T-helper 1 cell treated with Interleukin-12 subunit alpha and Interleukin-12 subunit beta and Interleukin-4 antibody, amounts not matched to agents 30 ng/mL and 1 ng/mL, for 36 hours (primary cell): ENCODE data around the gene MAL. TPM values are rescaled to one million over a fixed set of nuclear protein-coding genes. Genes with fewer than 3 reads are reported as not detected.

Source experiments
- intact Hi-C: fragments of 100-400 bp; cut with micrococcal nuclease; formaldehyde crosslinking; loops from one replicate; pipeline ENCODE4 v1.15.1; 2024
- total RNA-seq: library from RNA; stranded (reverse); gene quantifications from 2 replicates; pipeline ENCODE4 v1.2.3, GENCODE V29; 2022

The MAL gene
- 791 and 797 TPM in 2 replicates for total RNA-seq

- intact Hi-C loops = loop anchor here (1.0 kb wide), 1 partner anchor 14 kb away; no protein-coding TSS in a partner anchor
Measured at GRCh38 chr2:95025406-95026319, at the start of gene MAL. Gene MAL (plus strand): TSS chr2:95025708. CDS start chr2:95025793, 85 bp downstream.

DNA sequence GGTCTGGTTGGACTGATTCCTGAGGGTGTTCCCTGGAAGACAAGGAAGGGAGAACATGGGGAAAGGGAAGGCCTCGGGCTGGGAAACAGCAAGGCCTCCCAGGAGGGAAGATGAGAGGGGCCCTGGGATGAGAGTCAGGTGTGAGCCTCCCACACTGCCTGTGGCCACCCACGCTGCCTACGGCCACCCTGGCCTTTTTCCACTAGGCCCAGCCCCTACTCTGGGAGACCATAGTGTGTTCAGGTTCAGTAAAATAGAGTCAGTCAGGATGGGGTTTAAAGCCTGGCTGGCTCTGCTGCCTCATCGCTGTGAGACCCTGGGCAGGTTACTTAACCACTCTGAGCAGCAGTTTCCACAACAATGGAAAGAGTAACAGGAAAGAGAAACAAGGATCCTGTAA, 47.7 kb upstream of the MAL start:
- intact Hi-C loops = no loop called here

DNA sequence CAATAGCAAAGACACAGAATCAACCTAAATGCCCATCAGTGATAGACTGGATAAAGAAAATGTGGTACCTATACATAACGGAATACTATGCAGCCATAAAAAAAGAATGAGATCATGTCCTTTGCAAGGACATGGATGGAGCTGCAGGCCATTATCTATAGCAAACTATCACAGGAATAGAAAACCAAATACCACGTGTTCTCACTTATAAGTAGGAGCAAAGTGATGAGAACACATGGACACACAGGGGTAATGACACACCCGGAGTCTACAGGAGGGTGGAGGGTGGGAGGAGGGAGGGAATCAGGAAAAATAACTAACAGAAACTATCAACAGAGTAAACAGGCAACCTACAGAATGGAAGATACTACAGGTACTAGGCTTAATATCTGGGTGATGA, 46.6 kb upstream of the MAL start:
- intact Hi-C loops = no loop called here

DNA sequence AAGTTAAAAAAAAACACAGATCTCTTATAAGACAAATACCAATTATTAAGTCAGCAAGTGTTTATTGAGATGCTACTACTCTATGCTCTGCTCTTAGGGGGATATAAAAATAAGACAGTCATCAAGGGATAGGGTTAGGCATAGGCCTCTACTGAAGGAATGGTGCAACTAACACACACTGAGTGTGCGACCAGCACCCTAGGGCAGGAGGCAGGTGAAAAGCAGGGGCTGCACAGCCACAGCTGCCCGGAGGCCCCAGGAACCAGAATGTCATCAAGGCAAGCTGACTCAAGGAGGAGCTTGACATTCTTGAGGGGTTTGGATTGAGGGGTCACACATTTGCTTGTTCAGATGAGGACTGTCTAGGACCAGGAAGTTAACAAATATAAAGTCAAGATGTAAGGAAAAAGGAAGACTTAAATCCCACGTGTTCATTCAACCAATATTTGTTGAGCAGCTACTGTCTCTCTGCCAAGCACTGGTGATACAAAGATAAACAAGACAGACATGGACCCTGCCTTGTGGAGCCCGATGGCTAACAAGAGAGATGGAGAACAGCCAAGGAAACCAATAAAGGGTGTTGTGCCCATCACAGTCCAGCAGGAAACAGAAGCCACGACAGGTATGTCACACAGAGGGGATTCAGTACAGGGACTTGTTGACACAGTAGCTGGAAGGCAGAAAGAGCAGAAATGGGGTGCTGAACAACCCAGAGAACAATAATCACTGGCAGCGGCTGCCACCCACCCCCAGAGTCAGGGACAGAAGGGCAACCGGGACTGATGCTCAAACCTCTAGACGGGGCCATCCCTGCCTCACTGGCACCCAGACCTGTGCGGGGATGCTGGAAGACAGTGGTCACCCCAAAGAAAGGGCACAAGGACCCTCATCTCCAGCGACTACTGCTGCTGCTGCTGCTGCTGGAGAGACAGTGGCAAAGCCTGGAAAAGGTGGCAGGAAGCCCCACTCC, 45.8 kb upstream of the MAL start:
- intact Hi-C loops = no loop called here

GRCh38 chr2:94980406-94980805, 45.1 kb upstream of the MAL start:
- intact Hi-C loops = no loop called here

DNA sequence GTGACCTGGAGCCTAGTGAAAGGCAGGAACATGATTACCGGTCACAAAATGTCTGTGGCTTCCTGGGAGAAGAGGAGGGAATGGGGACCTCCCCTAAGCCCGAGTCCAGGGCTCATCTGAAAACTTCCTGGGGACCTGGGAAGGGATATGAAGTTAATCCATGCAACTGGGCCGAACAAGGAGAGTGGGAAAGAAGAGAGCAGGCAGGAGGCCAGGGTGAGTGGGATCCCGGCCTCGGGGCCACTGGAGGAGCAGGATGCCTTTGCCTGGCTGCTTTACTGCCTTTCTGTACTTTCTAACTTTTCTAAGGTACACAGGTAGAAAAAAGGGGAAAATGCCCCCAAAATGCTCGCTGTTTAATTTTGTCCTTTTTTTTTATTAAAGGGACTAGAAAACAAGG, 43.4 kb upstream of the MAL start:
- intact Hi-C loops = no loop called here

GRCh38 chr2:94982675-94983074, 42.8 kb upstream of the MAL start:
- intact Hi-C loops = no loop called here

- intact Hi-C loops = no loop called here
Measured at GRCh38 chr2:94984964-94985575, 40.4 kb upstream of the MAL start.

DNA sequence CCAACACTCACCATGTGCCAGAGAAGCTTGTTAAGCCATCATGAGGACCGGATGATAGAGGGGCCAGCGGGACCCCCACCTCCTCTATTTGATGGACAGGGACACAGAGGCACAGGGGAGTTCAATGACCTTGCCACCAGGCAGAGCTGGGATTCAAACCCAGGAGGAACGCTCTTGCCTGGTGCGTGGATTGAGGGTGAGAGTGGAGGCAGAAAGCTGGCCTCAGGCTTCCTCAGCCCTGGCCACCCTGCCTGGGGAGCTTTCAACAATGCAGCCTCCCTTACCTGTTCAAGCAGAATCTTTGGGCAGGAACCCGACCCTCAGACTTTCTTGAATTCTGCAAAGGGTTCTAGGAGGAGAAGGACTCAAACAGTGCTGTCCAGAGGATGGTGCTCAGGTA, 39.9 kb upstream of the MAL start:
- intact Hi-C loops = loop anchor here (1.0 to 2.0 kb wide), 4 partner anchors 37 to 137 kb away; no protein-coding TSS in a partner anchor

GRCh38 chr2:94986392-94986963, 39.0 kb upstream of the MAL start:
- intact Hi-C loops = loop anchor here (1.0 to 2.0 kb wide), 4 partner anchors 36 to 136 kb away; no protein-coding TSS in a partner anchor

- intact Hi-C loops = loop anchor here (2.0 kb wide), 1 partner anchor 135 kb away; no protein-coding TSS in a partner anchor
Measured at GRCh38 chr2:94987074-94988020, 38.2 kb upstream of the MAL start.

DNA sequence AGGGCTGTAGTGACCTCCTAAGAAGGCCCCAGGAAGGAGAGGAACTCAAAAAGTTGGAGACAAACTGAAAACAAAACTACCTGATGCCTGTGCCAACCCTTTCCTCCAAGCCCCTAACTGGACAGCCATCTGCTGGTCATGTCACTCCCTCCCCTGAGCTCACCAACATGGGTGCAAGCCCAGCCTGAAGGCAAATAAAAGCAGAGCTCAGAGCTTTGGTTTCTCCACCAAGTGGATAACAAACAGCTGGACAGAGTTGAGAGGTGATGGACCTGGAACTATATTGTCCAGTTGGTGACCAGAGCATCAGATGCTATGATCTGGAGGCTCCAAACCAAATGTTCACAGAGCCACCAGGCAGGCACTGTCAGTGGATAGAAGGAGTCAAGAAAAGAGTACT, 34.6 kb upstream of the MAL start:
- intact Hi-C loops = no loop called here

GRCh38 chr2:94992360-94992759, 33.1 kb upstream of the MAL start:
- intact Hi-C loops = no loop called here

- intact Hi-C loops = no loop called here
Measured at GRCh38 chr2:94993176-94994062, 32.1 kb upstream of the MAL start.

DNA sequence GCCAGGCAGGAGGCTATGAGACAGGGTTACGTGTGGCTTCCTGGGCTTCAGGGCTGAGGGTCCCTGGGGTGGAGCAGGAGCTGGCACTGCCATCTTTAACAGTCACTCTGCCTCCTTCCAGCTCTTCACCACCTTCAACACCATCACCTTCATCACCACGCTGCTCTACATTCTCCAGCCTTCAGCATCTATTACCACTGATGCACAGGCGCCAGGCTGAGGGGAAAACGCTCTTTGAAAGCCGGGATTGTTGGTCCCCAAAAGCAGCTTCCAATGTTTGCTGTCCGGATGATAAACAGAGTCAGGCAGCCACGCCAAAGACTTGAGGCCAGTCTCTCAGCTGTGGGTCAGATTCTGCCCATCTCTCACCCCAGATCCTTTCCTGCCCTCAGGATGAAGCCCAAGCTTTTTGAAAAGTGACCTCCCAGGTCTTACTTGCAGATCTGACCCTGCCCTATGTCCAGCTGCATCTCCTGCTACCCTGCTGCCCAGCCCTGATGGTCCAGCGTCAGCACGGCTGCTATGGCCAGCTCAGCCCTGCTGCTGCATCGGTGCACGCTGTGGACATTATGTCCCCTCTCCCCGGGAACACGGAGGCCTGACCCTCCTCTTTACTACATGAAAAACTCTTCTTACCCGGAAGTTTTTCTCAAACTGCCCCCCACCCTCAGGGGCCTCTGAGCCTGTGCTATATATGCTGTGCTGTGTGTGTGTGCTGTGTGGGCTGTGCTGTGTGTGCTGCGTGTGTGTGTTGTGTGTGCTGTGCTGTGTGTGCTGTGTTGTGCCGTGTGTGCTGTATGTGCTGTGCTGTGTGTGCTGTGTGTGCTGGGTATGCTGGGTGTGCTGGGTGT, 31.2 kb upstream of the MAL start:
- intact Hi-C loops = no loop called here

DNA sequence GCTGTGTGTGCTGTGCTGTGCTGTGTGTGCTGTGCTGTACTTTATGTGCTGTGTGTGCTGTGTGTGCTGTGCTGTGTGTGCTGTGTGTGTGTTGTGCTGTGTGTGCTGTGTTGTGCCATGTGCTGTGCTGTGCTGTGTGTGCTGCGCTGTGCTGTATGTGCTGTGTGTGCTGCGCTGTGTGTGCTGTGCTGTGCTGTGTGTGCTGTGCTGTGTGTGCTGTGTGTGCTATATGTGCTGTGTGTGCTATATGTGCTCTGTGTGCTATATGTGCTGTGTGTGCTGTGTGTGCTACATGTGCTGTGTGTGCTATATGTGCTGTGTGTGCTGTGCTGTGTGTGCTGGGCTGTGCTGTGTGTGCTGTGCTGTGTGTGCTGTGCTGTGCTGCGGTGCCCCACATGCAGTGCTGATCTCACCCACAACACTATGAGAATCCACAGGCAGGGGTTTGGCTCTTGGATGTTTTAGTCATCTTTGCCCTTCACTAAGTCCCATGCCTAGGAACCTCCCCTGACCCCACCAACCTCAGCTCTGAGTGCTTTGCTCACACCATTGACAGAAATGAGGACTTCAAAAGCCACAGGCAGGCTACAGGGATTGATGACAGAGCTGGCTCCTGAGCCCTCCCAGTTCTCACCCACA, 30.5 kb upstream of the MAL start:
- intact Hi-C loops = no loop called here

- intact Hi-C loops = no loop called here
Measured at GRCh38 chr2:94995553-94996304, 29.8 kb upstream of the MAL start.
